HepG2 (cell line): Measurements from ENCODE around the gene CCS. TPM values are rescaled to one million over a fixed set of nuclear protein-coding genes. Genes with fewer than 3 reads are reported as not detected.

Experiments
- ATAC-seq: fragments of 200-7000 bp; cut with Tn5 transposase; 3 replicates; pipeline ENCODE4 v1.9.1; 2020; ENCODE audit warnings: mild to moderate bottlenecking, moderate library complexity
- BruUV-seq: library from RNA; stranded (reverse); fragments of 400-500 nt; replicated peaks from 2 replicates; lab custom pipeline; 2021; lab: Mats Ljungman, UMichigan
- CTCF ChIA-PET: fragments of 300-600 bp; formaldehyde crosslinking; extraction: SDS; loops from one replicate; lab custom pipeline; 2021; ENCODE audit warnings: low total read pairs, inconsistent platforms, low intra/inter-chr PET ratio; lab: Yijun Ruan, JAX
- POLR2A ChIA-PET: fragments of 350-600 bp; sonication (Branson Sonifier 250); formaldehyde crosslinking; loops from one replicate; lab custom pipeline; 2020; ENCODE audit warnings: antibody characterized with exemption, inconsistent platforms; lab: Yijun Ruan, JAX
- DNase-seq: peaks from one replicate; pipeline ENCODE4 v3.0.0-alpha.2; 2015; ENCODE audit warnings: low spot score
- FAIRE-seq: peaks from 3 replicates; lab custom pipeline; 2011; peaks lifted over from hg19 to GRCh38; lab: Jason Lieb, UNC
- H2AFZ ChIP-seq: one replicate; pipeline ENCODE4 v1.6.1; 2011; ENCODE audit warnings: low read length, inconsistent platforms
- H3K27ac ChIP-seq: fragments of 300-600 bp; 3 replicates; pipeline ENCODE4 v1.8.0; 2011; ENCODE audit warnings: mixed run types, mild to moderate bottlenecking, mixed read lengths, low read length, inconsistent platforms; ENCODE audit not compliant: insufficient read depth; ENCODE audit errors: extremely low read length
- H3K27me3 ChIP-seq, 2 experiments: fragments of 200-600 bp in 1 of 2; 2 replicates in 1 of 2; 3 replicates in 1 of 2; pipeline versions ENCODE4 v1.6.0 to v1.8.0; 2011; ENCODE audit warnings: low read length in 2 of 2, mild to moderate bottlenecking in 2 of 2, moderate library complexity in 2 of 2, inconsistent platforms in 1 of 2; ENCODE audit not compliant: insufficient read depth in 2 of 2, control insufficient read depth in 1 of 2
- H3K36me3 ChIP-seq, 2 experiments: fragments of 200-600 bp in 1 of 2; replicated peaks in 1 of 2; 2 replicates in 1 of 2; 3 replicates in 1 of 2; pipeline versions ENCODE4 v1.5.1 to v1.8.0; 2011; ENCODE audit warnings: low read length in 2 of 2, inconsistent platforms in 1 of 2; ENCODE audit not compliant: insufficient read depth in 2 of 2, control insufficient read depth in 1 of 2
- H3K4me1 ChIP-seq: 2 replicates; pipeline ENCODE4 v1.5.1; 2012; ENCODE audit warnings: low read length, inconsistent platforms; ENCODE audit not compliant: insufficient read depth
- H3K4me2 ChIP-seq: 2 replicates; pipeline ENCODE4 v1.6.0; 2011; ENCODE audit warnings: low read depth, low read length, inconsistent platforms
- H3K4me3 ChIP-seq, 3 experiments: fragments of 200-600 bp in 1 of 3; sonication (generic), shearing (Covaris generic) in 1 of 3; replicated peaks in 1 of 3; 2 replicates each; pipeline ENCODE4 v1.5.1; 2011 to 2016; ENCODE audit warnings: low read length in 3 of 3, inconsistent platforms in 2 of 3, low read depth in 2 of 3, mild to moderate bottlenecking in 2 of 3, control low read depth in 1 of 3, mixed read lengths in 1 of 3; ENCODE audit not compliant: insufficient read depth in 1 of 3
- H3K79me2 ChIP-seq: one replicate; pipeline ENCODE4 v1.6.1; 2011; ENCODE audit warnings: low read length, inconsistent platforms; ENCODE audit not compliant: insufficient read depth
- H3K9ac ChIP-seq: 2 replicates; pipeline ENCODE4 v1.6.0; 2011; ENCODE audit warnings: mild to moderate bottlenecking, low read depth, low read length, inconsistent platforms; ENCODE audit not compliant: insufficient read depth
- H3K9me3 ChIP-seq: 2 replicates; pipeline ENCODE4 v1.5.1; 2012; ENCODE audit warnings: mild to moderate bottlenecking, low read length
- H4K20me1 ChIP-seq: 2 replicates; pipeline ENCODE4 v1.6.0; 2011; ENCODE audit warnings: inconsistent platforms, mild to moderate bottlenecking, low read length, moderate library complexity; ENCODE audit not compliant: insufficient read depth
- ADNP ChIP-seq: sonication (generic); formaldehyde crosslinking; IDR thresholded peaks from 2 replicates; pipeline ENCODE4 v1.4.0; 2020; ENCODE audit warnings: missing genetic modification reagents
- HES4 ChIP-seq: sonication (generic); formaldehyde crosslinking; IDR thresholded peaks from 2 replicates; pipeline ENCODE4 v1.9.0; 2021; ENCODE audit warnings: mild to moderate bottlenecking, missing genetic modification reagents, borderline replicate concordance
- MED8 ChIP-seq: sonication (generic); formaldehyde crosslinking; IDR thresholded peaks from 2 replicates; pipeline ENCODE4 v1.8.1; 2023; ENCODE audit warnings: mild to moderate bottlenecking, missing genetic modification reagents; ENCODE audit not compliant: insufficient replicate concordance
- ZNF629 ChIP-seq: sonication (generic); formaldehyde crosslinking; conservative IDR thresholded peaks from 2 replicates; pipeline ENCODE4 v1.5.0; 2020; ENCODE audit warnings: missing genetic modification reagents
- WGBS: methylation state at CpG from one replicate; pipeline ENCODE4 v1.1.6; 2017; ENCODE audit warnings: low lambda C conversion rate; 5-methylcytosine and 5-hydroxymethylcytosine counted together
- in situ Hi-C: cut with HindIII; loops from 2 replicates; pipeline ENCODE4 v1.10.0; 2017; ENCODE audit warnings: low pct_unique_long_range_greater_than_20kb; ENCODE audit not compliant: extremely low pct_ligation_motif_present
- intact Hi-C: fragments of 100-400 bp; cut with micrococcal nuclease; formaldehyde crosslinking; loops from one replicate; pipeline ENCODE4 v1.10.0; 2022; ENCODE audit not compliant: unreplicated experiment
- polyA plus RNA-seq, 8 experiments: library from polyadenylated mRNA; depleted of rRNA in 3 of 8; stranded (reverse) in 7 of 8; unstranded in 1 of 8; fragments of >200 nt; fragmentation: Illumina TruSeq in 4 of 8; extraction: Trizol in 4 of 8; gene quantifications; 2 replicates each; pipeline versions ENCODE4 v1.2.1 to v1.2.3, GENCODE V29; 2011 to 2016; ENCODE audit warnings: low read depth in 4 of 8, missing spikeins in 1 of 8, mixed read lengths in 1 of 8; ENCODE audit not compliant: insufficient read depth in 1 of 8
- total RNA-seq, 5 experiments: library from RNA; depleted of rRNA; stranded (reverse); fragments of >200 nt; fragmentation: Illumina TruSeq; extraction: Trizol; gene quantifications; 2 replicates each; pipeline ENCODE4 v1.2.3, GENCODE V29; 2016; ENCODE audit warnings: low read depth in 1 of 5
- TF ChIP-seq, protein P1 (sequence below): sonication (generic); formaldehyde crosslinking; IDR thresholded peaks from 2 replicates; pipeline ENCODE4 v1.5.0; 2020; ENCODE audit warnings: missing genetic modification reagents

The CCS gene
- total and polyA plus RNA-seq, 2 of the 13 experiments (the other 11 are each of a cell fraction or from before 2014, with no cell fraction given), result 25.4 to 44.6 TPM

DNA sequence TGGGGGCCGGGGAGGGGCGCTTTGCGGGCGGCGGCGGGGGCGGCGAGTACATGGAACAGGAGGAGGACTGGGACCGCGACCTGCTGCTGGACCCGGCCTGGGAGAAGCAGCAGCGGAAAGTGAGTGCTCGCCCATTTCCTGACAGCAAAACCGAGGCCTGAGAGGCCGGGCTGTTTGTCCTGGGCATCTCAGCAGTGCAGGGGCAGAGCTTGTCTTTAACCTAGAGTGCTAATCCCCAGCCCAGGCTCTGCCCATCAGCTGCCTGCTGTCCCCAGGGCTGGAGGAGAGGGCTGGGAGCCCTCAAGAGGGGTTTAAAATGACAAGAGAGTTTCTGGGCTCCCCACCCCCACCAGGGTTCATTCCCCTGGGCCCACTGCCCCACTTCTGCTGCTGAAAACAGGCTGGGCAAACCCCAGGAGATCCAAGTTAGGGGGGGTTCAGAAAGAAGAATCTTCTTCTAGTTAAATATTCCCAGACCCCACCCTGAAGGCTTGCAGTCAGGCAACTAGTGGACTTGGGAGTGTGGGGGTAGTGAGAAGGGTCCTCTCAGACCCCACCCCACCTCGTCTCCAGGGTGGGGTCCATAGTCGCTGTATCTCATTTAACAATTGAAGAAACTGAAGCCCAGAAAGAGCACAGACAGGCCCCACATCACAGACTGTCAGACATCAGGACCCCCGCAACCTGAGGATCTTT lies 45.9 kb upstream of the CCS start:
- H3K9ac ChIP-seq, result peak overlapping the region; percentile 40; the same call in 1 of the 2 replicates
- H3K4me3 ChIP-seq, result peak overlapping the region; percentile 69 to 93 (median 83); a peak in 5 of 6 replicates
- intact Hi-C loops (loop anchor here (1.0 kb wide), 1 partner anchor 67 kb away; the partner anchor contains the start of gene DPP3), in situ Hi-C loops (no loop called here)
- H3K27me3 ChIP-seq, result peaks cover 2 to 11% of the 10 kb centered on the region in 2 experiments; a peak in 4 of 5 replicates
- FAIRE-seq (no peak), DNase-seq (no peak), ATAC-seq (peak; percentile 4; the same call in 1 of the 3 replicates)
- ChIA-PET POLR2A (interaction anchor here (1.2 to 2.9 kb wide), 6 partner anchors 38 to 131 kb away, joined by 5 to 17 read pairs (median 11); partner anchors contain the start of genes CCDC87, CCS, DPP3 and RBM14), CTCF (no interaction called here)
- no peaks in the 10 kb centered on the region for H3K9me3 ChIP-seq
- no peaks in the 10 kb centered on the region for H4K20me1 ChIP-seq
- no peak overlapping the region for H3K27ac ChIP-seq
- H3K36me3 ChIP-seq, result no peaks in the 10 kb centered on the region
- BruUV-seq, result no TSS peak
- H3K4me1 ChIP-seq, result peaks cover 47% of the 10 kb centered on the region
- 16% methylated on average over 14 of the region's 18 CpGs for WGBS
- no peak overlapping the region for H2AFZ ChIP-seq
- TF ChIP-seq MED8 (CRISPR knock-in tag), result no peak
- TF ChIP-seq ADNP (CRISPR knock-in tag), result peak; percentile 55; the same call in 1 of the 2 replicates
- TF ChIP-seq, protein P1, sequence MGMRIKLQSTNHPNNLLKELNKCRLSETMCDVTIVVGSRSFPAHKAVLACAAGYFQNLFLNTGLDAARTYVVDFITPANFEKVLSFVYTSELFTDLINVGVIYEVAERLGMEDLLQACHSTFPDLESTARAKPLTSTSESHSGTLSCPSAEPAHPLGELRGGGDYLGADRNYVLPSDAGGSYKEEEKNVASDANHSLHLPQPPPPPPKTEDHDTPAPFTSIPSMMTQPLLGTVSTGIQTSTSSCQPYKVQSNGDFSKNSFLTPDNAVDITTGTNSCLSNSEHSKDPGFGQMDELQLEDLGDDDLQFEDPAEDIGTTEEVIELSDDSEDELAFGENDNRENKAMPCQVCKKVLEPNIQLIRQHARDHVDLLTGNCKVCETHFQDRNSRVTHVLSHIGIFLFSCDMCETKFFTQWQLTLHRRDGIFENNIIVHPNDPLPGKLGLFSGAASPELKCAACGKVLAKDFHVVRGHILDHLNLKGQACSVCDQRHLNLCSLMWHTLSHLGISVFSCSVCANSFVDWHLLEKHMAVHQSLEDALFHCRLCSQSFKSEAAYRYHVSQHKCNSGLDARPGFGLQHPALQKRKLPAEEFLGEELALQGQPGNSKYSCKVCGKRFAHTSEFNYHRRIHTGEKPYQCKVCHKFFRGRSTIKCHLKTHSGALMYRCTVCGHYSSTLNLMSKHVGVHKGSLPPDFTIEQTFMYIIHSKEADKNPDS (CRISPR knock-in tag), result no peak
- TF ChIP-seq HES4, result 0 out of 2 replicates have a peak, but pooled peaks have one; percentile 19
- peak; percentile 95 for TF ChIP-seq ZNF629
- peak overlapping the region; percentile 97 for H3K4me2 ChIP-seq
- no peaks in the 10 kb centered on the region for H3K79me2 ChIP-seq
